OCI-M1 (cell line): ENCODE data around the gene TPRG1.

Experiments used
- DNase-seq: peaks from one replicate; lab custom pipeline; 2025; lab: John Stamatoyannopoulos, UW

TPRG1 gene

DNA sequence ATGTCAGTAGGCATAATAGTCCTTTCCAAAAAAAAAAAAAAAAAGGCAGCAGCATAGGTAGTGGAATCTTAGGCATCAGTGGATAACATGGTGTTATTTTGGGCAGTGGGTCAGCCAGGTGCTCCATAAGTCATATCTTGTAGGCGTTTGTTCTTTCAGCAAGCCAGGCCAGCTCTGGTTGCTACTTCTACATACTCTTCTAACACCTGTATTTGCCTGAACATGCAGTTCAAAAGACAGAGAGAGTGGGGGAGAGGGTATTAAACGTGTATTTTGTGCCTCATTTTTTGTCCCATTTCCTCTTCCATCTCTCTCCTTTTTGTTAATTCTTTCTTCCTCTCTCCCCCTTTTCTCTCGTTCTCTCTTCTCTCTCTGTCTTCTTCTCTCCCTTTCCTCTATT is 110.4 kb downstream of the TPRG1 start:
- DNase-seq: no peak

DNA sequence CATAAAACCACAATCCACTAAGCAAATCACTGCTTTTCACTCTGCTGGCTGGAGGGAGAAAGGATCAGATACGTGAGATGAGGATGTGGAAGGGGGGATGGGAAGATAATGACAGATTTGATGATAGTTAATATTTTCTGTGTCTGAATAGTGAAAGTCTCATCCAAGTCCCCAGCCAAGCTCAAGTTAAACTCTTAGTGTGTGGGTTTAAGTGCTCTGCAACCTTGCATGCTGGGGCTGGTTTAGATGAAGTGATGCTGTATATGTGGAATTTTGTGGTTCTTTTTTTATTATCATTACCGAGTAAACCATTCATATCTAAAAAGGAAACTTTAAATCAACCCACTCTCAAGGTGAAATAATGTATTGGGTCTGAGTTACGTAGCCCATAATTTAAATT is 111.0 kb downstream of the TPRG1 start:
- no peak for DNase-seq

DNA sequence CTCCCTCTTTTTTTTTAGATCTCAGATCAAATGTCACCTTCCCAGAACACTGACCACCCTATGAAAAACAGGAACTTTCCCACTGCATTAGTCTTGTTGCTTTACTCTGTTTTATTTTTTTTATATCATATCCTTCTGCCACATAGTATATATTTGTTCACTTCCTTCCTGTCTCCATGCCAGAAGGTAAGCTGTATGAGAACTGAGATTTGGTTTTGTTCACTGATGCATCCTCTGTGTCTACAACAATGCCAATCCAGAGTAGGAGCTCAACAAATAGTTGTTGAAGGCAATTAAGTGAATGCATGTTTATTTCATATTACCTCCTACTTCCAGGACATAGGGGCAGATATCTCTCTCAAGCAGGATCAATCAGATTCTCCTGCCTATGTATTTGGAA is 114.4 kb downstream of the TPRG1 start:
- DNase-seq: no peak

- no peak for DNase-seq
Observed at GRCh38 chr3:189286916-189287315, 115.1 kb downstream of the TPRG1 start.

DNA sequence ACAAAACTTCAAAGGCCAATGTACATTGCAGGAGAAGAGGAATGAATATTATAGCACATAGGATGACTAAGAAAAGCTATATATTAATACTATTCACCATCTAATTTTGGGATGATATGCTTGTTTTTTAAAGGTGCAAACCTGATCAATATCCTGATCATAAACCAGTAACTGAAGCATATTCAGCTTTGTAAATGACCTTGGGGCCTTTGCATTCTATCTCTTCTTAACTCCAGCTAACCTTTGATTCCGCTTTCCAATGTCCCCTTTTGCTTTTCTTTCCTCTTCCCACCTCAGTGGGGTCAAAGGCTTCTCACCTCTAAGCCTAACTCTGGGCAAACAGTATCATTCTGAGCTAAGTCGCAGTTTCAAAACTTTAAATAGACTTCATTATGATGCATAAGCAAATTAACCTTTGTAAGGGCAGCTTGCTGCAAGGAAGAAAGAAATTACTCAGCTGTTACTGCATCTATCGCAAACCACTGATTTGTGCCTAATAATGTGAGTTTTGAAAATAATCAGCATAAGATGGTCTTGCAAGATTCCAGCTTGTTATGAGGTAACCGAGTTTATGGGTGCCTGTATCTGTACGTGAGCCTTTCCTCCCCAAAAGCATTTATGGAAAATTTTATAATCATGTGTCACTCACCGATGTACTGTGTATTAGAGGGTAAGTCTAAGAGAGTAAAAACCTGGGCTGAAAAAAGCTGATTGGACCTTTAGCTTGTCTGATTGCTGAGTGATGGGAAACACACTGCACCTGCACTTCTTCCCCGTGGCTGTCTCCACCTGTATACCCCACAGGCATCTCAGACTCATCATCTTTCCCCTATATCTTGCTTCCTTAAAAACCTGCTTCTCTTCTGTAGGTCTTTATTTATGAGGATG is 116.8 kb downstream of the TPRG1 start:
- no peak for DNase-seq

GRCh38 chr3:189289251-189289650 is 117.5 kb downstream of the TPRG1 start:
- DNase-seq: no peak

- no peak for DNase-seq
Observed at GRCh38 chr3:189292667-189293484, 121.1 kb downstream of the TPRG1 start.

DNA sequence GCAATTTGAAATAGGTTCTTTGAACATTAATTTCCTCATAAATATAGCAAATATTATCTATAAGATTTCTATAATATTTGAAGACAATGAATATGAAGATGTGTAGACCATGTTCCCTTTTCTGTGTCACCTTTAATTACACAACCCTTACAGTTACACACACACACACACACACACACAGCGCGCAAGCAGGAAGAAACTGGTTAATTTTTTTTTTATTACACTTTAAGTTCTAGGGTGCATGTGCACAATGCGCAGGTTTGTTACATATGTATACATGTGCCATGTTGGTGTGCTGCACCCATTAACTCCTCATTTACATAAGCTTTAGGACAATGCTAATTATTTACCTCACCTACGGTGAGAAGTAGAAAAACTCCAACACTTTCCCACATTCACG is 122.9 kb downstream of the TPRG1 start:
- DNase-seq: no peak

DNA sequence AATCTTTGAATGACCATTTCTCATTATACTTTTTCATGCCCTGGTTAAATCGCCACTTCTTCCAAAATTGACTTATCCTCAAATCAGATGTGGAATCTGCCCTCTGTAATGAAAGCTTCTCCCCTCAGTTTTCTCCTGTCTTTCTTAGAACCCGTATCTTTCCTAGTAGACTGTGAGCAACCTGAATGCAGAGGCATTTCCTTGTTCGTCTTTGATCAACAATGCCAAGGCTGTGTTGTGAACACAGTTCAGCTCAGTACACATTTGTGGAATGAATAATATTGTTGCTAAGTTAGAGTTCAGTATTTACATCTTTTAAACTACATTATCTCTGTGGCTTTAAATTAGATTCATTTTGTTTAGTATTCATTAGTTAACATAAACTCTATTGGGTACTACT is 123.3 kb downstream of the TPRG1 start:
- no peak for DNase-seq

DNA sequence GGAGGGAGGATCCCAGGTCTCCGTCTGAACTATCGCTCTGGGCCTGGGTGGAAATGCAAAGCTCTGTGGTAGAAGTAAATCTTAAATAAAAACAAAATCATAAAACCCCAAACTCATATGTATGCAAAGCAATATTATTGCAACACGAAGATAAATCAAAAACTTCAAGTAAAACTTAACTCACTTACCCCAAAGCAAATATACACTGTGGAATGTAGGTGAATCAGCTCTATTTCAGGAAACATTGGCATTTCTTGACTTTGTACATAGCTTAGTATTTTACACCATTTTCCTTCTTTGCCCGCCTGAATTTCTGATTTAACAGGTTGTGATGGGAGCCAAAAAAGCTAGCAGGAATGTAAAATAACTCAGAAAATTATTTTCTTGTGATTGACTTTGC is 126.2 kb downstream of the TPRG1 start:
- no peak for DNase-seq

GRCh38 chr3:189298469-189299375 is 127.0 kb downstream of the TPRG1 start:
- no peak for DNase-seq

- no peak for DNase-seq
Observed at GRCh38 chr3:189300345-189300744, 128.6 kb downstream of the TPRG1 start.

- no peak for DNase-seq
Observed at GRCh38 chr3:189301479-189301878, 129.7 kb downstream of the TPRG1 start.

DNA sequence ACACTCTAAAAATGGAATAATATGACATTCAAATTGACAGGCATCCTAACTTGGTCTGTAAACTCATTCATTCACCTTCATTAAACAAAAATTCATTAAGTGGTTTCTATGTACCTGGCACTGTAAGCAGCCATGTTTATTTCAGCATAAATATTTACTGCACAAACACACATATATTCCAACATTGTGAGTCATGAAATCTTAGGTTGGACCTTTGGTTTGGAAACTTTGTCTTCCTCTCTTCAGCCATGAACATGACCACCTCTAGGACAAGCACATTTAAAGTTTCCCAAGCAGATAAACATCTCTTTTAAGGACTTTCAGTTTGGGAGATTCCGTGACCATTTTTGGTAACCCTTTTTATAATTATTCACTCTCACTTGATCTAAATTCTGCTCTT is 131.8 kb downstream of the TPRG1 start:
- DNase-seq: no peak

GRCh38 chr3:189304465-189305351 is 132.9 kb downstream of the TPRG1 start:
- DNase-seq: no peak

GRCh38 chr3:189305412-189305811 is 133.6 kb downstream of the TPRG1 start:
- DNase-seq: no peak

DNA sequence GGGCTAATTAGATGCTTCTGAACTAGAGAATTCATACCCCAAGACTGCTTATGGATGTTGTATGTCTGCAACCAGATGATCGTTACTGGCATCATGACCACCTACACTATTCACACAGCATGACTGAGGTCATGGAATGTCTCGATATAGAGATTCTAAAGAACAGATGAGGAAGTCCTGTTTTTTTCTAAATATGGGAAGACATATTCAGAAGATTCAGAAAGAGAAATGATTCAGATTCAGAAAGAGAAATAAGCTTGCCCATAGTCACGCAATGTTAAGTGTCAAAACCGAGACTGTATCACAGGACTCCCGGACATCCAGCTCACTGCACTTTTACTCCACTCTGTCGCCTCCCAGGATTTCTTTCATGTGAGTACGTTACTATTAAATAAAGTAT is 136.2 kb downstream of the TPRG1 start:
- DNase-seq: peak; percentile 11

GRCh38 chr3:189308608-189309007 is 136.8 kb downstream of the TPRG1 start:
- DNase-seq: no peak

DNA sequence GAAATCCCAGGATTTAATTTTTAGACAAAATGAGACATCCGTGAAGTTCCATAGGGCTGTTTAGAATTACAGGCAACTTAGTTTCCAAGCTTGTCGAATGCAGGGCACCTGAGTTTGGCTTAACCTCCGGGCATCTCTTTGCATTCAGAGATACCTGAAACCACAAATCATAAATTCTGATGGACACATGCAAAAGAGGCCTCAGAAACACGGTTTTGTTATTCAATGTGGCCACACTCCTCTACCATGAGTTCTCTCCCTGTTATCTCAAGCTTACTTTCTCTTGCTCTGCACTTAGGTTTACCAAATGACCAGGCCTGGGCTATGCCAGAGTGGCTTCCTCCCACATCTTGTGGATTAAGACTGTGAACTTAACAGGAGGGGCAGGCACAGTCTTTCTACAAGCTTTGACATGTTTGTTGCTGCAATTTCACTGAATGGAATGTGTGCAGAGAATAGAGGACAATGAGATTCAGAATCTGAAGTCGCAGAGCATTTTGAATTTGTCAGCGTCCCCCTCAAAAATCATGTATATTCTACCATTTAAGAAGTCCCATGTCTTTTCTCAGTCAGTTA is 137.7 kb downstream of the TPRG1 start:
- peak; percentile 12 for DNase-seq

DNA sequence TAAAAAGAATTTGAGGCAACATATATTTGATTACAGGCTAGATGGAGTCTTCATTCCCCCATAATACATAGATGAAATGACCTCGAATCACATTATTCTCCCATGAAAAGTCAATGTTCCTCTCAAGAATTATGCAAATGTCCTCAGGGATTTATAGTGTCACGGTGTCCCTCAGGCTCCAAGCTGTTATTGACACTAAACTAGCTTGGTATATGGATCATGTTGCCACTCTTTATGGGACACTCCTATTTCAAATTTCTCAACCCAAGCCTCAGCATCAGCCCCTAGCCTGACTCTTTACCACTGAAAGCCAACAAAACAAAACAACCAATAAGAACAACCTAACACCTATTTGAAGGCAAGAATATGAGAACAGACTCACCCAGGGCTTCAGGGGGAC is 139.8 kb downstream of the TPRG1 start:
- DNase-seq: no peak

DNA sequence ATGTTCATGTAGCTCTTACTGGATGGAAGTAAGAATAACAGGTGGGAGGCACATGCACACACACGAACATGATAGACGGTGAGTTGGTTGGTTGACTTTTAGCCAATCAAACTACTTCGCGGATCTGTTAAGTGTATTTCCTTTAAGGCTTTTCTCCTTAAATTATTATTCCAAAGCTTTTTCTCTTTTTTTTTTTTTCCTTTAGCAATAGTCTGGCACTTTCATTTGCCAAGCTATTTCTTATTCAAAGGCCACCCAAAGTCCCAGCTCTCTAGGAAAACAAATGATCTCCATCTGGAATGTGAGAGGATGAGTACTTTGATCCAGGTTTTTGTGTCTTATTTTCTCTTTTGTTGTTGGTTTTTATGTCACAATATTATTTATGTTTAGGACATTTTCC is 141.1 kb downstream of the TPRG1 start:
- DNase-seq: no peak
